HCT116 (cell line): Measurements from ENCODE around the gene PGBD2. TPM values are rescaled to one million over a fixed set of nuclear protein-coding genes. Genes with fewer than 3 reads are reported as not detected.
A peak's percentile ranks its signal among the peaks of the same experiment; 100 is the strongest.
"Not testable (repeated sequence)": the region's sequence is repeated elsewhere in the genome, so short reads cannot be mapped to it uniquely, and the experiment has no call there.

Source experiments
- ATAC-seq: fragments of 200-7000 bp; cut with Tn5 transposase; 2 replicates; pipeline ENCODE4 v1.9.1; 2020; ENCODE audit warnings: mild to moderate bottlenecking, moderate library complexity
- BruUV-seq: library from RNA; stranded (reverse); fragments of 400-500 nt; replicated peaks from 2 replicates; lab custom pipeline; 2021; lab: Mats Ljungman, UMichigan
- CTCF ChIA-PET: fragments of 300-600 bp; sonication (Branson Sonifier 250); formaldehyde crosslinking; loops from one replicate; lab custom pipeline; 2021; ENCODE audit warnings: antibody characterized with exemption; lab: Charles Lee
- POLR2A ChIA-PET: fragments of 300-600, 350-600 bp; sonication (Branson Sonifier 250); formaldehyde crosslinking; loops from one replicate; lab custom pipeline; 2021; ENCODE audit warnings: antibody characterized with exemption; lab: Charles Lee
- RAD21 ChIA-PET, 2 experiments: fragments of 300-600 bp; sonication (Branson Sonifier 250); formaldehyde crosslinking; loops; one replicate each; lab custom pipeline; 2023; ENCODE audit warnings: low total read pairs in 2 of 2; ENCODE audit not compliant: uncharacterized antibody in 2 of 2, unreplicated experiment in 2 of 2, low non-redundant PET in 1 of 2; lab: Charles Lee
- DNase-seq: peaks from one replicate; pipeline ENCODE4 v3.0.0-alpha.2; 2010; ENCODE audit warnings: low read depth, low spot score
- H2AFZ ChIP-seq: fragments of 200-600 bp; shearing (Covaris generic), sonication (generic); 2 replicates; pipeline ENCODE4 v1.6.1; 2017; ENCODE audit warnings: low read depth, mixed run types, mixed read lengths, antibody characterized with exemption, low read length; ENCODE audit not compliant: poor library complexity, severe bottlenecking
- H3K27ac ChIP-seq: 2 replicates; pipeline ENCODE4 v1.5.1; 2012; ENCODE audit warnings: low read depth, low read length
- H3K27me3 ChIP-seq: fragments of 200-600 bp; sonication (generic); 2 replicates; pipeline ENCODE4 v1.6.1; 2016; ENCODE audit warnings: mixed run types, low read length, mixed read lengths; ENCODE audit not compliant: insufficient read depth
- H3K36me3 ChIP-seq, 2 experiments: fragments of 200-500 bp in 1 of 2; fragments of 200-600 bp in 1 of 2; sonication (Bioruptor generic) in 1 of 2; sonication (generic) in 1 of 2; 2 replicates each; pipeline versions ENCODE4 v1.5.1 to v1.6.1; 2014 to 2016; ENCODE audit warnings: low read length in 2 of 2, inconsistent platforms in 1 of 2, mixed read lengths in 1 of 2, mixed run types in 1 of 2; ENCODE audit not compliant: insufficient read depth in 2 of 2, control insufficient read depth in 1 of 2
- H3K4me1 ChIP-seq, 2 experiments: fragments of 200-600 bp in 1 of 2; sonication (generic) in 1 of 2; 2 replicates each; pipeline versions ENCODE4 v1.5.1 to v1.6.1; 2012 to 2017; ENCODE audit warnings: low read length in 2 of 2, inconsistent platforms in 1 of 2, mild to moderate bottlenecking in 1 of 2, mixed read lengths in 1 of 2, mixed run types in 1 of 2, moderate library complexity in 1 of 2; ENCODE audit not compliant: insufficient read depth in 2 of 2, control insufficient read depth in 1 of 2
- H3K4me2 ChIP-seq: fragments of 200-600 bp; sonication (generic); 2 replicates; pipeline ENCODE4 v1.6.1; 2017; ENCODE audit warnings: mixed run types, low read length, mixed read lengths
- H3K4me3 ChIP-seq, 2 experiments: fragments of 200-600 bp in 1 of 2; sonication (generic) in 1 of 2; replicated peaks in 1 of 2; 2 replicates each; pipeline ENCODE4 v1.5.1; 2011 to 2016; ENCODE audit warnings: low read length in 2 of 2, control low read depth in 1 of 2, low read depth in 1 of 2, mild to moderate bottlenecking in 1 of 2, mixed read lengths in 1 of 2, mixed run types in 1 of 2
- H3K79me2 ChIP-seq: fragments of 200-600 bp; sonication (generic); 2 replicates; pipeline ENCODE4 v1.6.1; 2017; ENCODE audit warnings: mild to moderate bottlenecking, mixed run types, low read length, moderate library complexity, mixed read lengths; ENCODE audit not compliant: insufficient read depth
- H3K9ac ChIP-seq: fragments of 200-600 bp; sonication (generic); 2 replicates; pipeline ENCODE4 v1.6.1; 2016; ENCODE audit warnings: low read length, mixed read lengths
- H3K9me2 ChIP-seq: fragments of 200-600 bp; sonication (generic), shearing (Covaris generic); 2 replicates; pipeline ENCODE4 v1.6.1; 2017; ENCODE audit warnings: mixed run types, mild to moderate bottlenecking, moderate library complexity; ENCODE audit not compliant: insufficient read depth
- H3K9me3 ChIP-seq, 2 experiments: fragments of 200-500 bp in 1 of 2; fragments of 200-600 bp in 1 of 2; sonication (Bioruptor generic) in 1 of 2; sonication (generic) in 1 of 2; 2 replicates each; pipeline ENCODE4 v1.6.1; 2014 to 2017; ENCODE audit warnings: low read length in 2 of 2, mixed read lengths in 2 of 2, inconsistent platforms in 1 of 2, low read depth in 1 of 2, mild to moderate bottlenecking in 1 of 2, mixed run types in 1 of 2, moderate library complexity in 1 of 2; ENCODE audit not compliant: control insufficient read depth in 1 of 2, insufficient read depth in 1 of 2
- H4K20me1 ChIP-seq: fragments of 200-600 bp; sonication (generic), shearing (Covaris generic); 2 replicates; pipeline ENCODE4 v1.6.1; 2017; ENCODE audit warnings: mixed run types, mild to moderate bottlenecking, moderate library complexity; ENCODE audit not compliant: insufficient read depth
- intact Hi-C: fragments of 100-400 bp; cut with micrococcal nuclease; formaldehyde crosslinking; loops from 2 replicates; pipeline ENCODE4 v1.10.0; 2022
- total RNA-seq: library from RNA; stranded (reverse); gene quantifications from one replicate; pipeline ENCODE4 v1.2.1, GENCODE V29; 2021; ENCODE audit not compliant: unreplicated experiment

PGBD2 gene
- total RNA-seq, 1 experiment from 2014 or later, result 5.1 TPM

DNA sequence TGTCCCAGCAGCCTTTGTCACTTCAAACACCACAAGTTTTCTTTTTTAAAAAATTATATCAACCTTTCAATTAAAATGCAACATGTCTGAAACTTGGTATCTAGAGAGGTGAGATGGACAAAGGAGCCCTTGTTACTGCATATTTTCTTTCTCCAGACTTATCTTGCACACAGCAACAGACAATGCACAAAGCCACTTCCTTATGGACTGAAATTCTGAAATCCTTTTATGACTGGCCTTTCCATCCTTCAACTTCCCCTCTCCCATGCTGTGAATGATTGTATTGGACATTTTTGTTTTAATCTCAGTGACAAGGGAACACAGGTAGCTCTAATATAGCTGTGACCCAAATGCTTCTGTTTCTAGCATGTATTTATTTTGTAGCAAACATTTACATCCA is 22.1 kb downstream of the PGBD2 start:
- H3K9ac ChIP-seq, H2AFZ ChIP-seq, H4K20me1 ChIP-seq, H3K9me3 ChIP-seq, POLR2A ChIA-PET, H3K9me2 ChIP-seq, H3K27me3 ChIP-seq, H3K4me3 ChIP-seq, DNase-seq, H3K79me2 ChIP-seq, H3K36me3 ChIP-seq, ATAC-seq, RAD21 ChIA-PET, H3K4me1 ChIP-seq, BruUV-seq, intact Hi-C loops, H3K27ac ChIP-seq, CTCF ChIA-PET, H3K4me2 ChIP-seq: not testable (repeated sequence)

DNA sequence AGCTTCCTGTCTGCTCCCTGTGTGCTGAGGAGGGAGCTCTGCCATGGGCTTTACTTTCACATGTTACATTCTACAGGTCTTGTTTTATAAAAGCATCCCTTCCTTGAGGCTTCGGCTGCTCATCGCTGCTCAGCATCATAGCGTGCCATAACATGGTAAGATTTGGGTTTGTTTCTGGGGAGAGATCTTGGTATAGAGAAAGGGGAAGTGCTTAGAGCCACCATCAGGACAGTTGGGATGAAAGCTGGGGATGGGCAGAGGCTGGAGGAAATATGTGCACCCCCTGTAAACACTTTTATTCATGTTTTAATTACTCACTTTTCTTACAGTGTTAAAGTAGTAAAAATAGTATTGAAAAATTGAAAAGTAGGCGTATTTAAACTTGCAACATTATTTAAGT is 24.0 kb downstream of the PGBD2 start:
- H3K9me3 ChIP-seq, CTCF ChIA-PET, H3K9me2 ChIP-seq, H3K36me3 ChIP-seq, H3K4me2 ChIP-seq, H3K4me1 ChIP-seq, H3K27ac ChIP-seq, H3K9ac ChIP-seq, H4K20me1 ChIP-seq, H3K79me2 ChIP-seq, POLR2A ChIA-PET, H3K27me3 ChIP-seq, RAD21 ChIA-PET, BruUV-seq, intact Hi-C loops, ATAC-seq, H3K4me3 ChIP-seq, DNase-seq, H2AFZ ChIP-seq: not testable (repeated sequence)

DNA sequence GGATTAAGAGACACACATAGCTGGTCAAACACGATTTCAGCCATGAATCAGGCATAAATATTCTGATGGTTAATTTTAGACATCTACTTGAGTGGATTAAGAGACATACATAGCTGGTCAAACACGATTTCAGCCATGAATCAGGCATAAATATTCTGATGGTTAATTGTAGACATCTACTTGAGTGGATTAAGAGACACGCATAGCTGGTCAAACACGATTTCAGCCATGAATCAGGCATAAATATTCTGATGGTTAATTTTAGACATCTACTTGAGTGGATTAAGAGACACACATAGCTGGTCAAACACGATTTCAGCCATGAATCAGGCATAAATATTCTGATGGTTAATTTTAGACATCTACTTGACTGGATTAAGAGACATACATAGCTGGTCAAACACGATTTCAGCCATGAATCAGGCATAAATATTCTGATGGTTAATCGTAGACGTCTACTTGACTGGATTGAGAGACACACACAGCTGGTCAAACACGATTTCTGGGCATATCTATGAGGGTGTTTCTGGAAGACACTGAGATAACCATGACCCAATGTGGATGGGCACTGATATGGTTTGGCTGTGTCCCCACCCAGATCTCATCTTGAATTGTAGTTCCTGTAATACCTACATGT is 32.3 kb downstream of the PGBD2 start:
- intact Hi-C loops, H3K4me1 ChIP-seq, H4K20me1 ChIP-seq, RAD21 ChIA-PET, H3K9me2 ChIP-seq, ATAC-seq, H3K4me3 ChIP-seq, H3K27me3 ChIP-seq, CTCF ChIA-PET, POLR2A ChIA-PET, H3K4me2 ChIP-seq, H3K27ac ChIP-seq, BruUV-seq, DNase-seq, H3K79me2 ChIP-seq, H3K9me3 ChIP-seq, H3K9ac ChIP-seq, H2AFZ ChIP-seq, H3K36me3 ChIP-seq: not testable (repeated sequence)

DNA sequence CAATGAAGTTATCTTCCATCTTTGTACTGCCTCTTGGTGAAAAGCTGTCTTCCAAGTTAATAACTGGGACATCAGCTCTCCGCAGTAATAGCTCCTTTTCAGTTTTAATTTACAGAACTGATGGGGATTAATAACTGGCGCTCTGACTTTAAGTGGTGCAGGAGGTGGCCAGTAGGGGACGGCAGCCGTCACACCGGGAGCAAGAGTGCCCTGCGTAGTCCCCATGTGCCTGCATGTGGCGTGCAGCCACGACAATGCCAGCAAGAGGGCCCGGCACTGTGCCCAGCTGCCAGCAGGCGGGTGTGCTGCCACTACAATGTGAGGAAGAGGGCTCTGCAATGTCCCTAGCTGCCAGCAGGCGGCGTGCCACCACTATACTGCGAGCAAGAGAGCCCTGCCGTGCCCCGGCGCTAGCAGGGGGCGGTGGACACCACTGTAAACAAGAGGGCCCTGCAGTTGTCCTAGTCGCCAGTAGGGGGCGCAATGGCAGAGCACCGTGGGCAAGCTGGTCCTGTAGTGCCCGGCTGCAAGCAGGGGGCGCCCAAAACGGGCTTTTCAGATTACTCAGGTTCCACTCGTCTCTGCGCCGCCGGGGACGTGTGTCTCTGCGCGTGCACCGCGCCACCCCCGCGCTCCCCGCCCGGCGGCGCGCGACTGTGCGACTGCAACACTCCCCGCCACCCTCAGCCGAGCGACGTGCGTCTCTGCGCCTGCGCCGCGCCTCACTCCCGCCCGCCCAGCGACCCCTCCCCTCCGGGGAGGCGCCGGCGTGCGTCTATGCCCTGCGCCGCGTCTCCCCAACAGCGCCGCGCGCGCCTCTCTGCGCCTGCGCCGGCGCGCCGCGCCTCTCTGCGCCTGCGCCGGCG is 38.3 kb downstream of the PGBD2 start:
- DNase-seq, BruUV-seq: not testable (repeated sequence)

More for the DNA sequence above, 38.3 kb downstream of the PGBD2 start:
- H3K9ac ChIP-seq, CTCF ChIA-PET, H3K4me2 ChIP-seq, RAD21 ChIA-PET, H3K36me3 ChIP-seq, H3K4me1 ChIP-seq, H3K4me3 ChIP-seq, intact Hi-C loops, H3K79me2 ChIP-seq, H3K9me2 ChIP-seq, H2AFZ ChIP-seq, H3K27ac ChIP-seq, H3K27me3 ChIP-seq, H3K9me3 ChIP-seq, H4K20me1 ChIP-seq, POLR2A ChIA-PET: not testable (repeated sequence)
- peak; percentile 55; the same call in 1 of the 2 replicates for ATAC-seq
